Ramos (cell line): ENCODE measurements around the gene HGFAC.

Experiments used
- in situ Hi-C: fragments of 300-500 bp; cut with MboI; formaldehyde crosslinking; loops from one replicate; pipeline ENCODE4 v1.14.3; 2022; ENCODE audit warnings: low sequenced_read_pairs; ENCODE audit not compliant: unreplicated experiment

HGFAC gene

DNA sequence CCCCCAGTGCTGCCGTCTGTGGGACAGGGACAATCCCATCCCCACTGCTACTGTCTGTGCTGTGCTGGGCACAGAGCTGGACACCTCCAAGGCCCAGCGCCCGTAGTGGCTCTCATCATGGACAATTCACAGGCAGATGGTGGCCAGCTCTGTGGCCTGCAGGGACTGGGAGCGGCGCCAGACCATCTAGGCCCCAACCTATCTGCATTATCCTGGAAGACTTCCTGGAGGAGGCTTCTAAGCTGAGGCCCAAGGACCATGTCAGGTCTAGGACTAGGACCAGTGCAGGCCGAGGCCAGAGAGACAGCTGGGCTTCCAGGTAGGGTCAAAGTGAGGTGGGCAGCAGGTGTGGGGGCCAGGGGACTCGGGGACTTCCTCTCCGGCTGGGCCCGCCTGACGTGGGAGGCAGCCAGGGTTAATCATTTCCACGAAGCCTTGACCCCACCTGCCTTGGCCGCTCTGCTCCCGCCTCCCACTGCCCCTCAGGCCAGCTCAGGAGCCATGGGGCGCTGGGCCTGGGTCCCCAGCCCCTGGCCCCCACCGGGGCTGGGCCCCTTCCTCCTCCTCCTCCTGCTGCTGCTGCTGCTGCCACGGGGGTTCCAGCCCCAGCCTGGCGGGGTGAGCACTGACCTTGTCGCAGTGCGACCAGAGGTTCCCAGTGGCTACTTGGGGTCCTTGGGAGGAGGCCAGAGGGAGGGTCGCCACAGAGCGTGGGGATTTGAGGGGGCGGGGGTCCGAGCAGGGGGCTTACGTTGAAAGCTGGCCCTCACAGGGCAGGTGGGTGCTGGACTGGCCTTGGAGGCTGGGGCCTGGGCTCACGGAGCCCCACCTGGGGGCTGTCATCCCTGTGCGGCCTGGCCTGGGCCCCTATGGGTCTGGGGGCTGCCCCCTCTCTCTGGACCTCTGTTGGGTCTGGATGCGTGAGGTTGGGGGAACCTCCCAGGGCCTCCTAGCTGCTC lies at the start of gene HGFAC:
HGFAC (plus strand) TSS at position 468 of the 959 bp plus-strand sequence; CDS start at position 502, 34 bp downstream.
- in situ Hi-C loops = loop anchor here (10.0 kb wide), 1 partner anchor 97 kb away; no protein-coding TSS in a partner anchor

DNA sequence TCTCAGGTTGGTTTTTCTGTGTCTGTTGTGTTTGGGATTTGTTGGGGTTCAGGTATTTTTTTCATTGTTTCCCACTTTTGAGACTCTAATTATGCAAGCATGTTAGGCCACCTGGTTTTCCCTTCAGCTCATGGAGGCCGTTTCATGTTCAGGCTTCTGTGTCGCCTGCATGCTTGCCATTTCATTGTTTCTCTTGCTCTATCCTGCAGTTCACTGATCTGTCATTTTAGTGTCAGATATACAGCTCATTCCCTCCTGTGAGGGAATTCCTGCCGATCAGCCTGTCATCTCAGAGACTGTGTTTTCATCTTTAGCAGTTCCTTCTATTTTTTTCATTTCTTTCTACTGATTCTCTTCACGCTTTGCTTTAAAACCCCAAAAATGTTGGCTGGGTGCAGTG lies 49.4 kb upstream of the HGFAC start:
- in situ Hi-C loops = no loop called here

DNA sequence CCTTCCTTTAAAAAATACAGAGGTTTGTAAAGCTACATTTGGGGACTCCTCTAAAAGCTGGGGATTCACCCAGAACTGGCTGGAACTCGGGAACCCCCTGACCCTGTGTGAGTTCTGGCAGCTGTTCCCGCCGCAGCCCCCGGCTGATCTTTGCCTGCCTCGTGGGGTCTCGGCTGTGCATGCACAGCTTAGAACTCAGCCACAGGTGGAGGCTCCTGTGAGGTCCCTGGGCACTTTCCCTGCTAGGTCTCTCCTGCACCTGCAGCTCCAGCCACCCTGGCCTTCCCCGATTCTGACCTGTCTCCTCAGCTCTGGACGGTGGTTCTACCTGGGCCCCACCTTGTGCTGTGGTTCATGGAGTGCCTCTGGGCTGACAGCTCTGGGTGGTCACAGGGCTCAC lies 48.6 kb upstream of the HGFAC start:
- in situ Hi-C loops = no loop called here

DNA sequence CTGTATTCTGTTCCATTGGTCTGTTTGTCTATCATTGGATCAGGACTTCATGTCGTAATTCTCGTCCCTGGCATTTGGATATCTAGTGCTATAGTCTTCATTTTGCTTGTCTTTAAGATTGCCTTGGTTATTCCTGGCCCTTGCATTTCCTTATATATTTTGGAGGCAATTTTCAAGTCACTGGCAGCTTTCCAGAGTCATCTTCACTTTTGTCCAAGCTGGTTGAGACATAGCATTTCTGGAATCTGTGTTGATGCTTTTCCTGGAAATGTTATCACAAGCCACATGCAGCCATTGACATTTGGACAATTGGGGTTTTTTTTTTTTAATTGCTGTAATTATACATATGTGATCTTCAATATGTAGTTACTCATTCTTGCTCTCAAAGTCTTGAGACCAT lies 45.2 kb upstream of the HGFAC start:
- in situ Hi-C loops = no loop called here

DNA sequence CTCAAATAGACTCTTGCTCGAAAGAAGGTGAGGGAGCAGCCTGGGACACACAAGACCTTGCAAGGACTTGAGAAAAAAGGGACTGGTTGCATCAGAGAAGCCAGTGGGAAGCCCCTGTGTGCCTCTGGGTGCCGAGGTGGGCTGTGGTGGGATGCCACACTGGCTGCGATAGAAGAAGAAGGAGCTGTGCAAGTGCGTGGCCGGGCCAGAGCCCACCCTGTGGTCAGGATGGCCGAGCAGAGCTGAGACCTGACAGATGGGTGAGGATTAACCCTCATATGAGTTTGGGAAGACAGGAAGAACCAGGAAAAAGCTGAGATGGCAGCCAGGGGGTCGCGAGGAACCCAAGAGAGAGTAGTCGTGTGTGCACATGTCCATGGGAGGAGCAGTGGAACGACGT lies 44.6 kb upstream of the HGFAC start:
- in situ Hi-C loops = no loop called here

DNA sequence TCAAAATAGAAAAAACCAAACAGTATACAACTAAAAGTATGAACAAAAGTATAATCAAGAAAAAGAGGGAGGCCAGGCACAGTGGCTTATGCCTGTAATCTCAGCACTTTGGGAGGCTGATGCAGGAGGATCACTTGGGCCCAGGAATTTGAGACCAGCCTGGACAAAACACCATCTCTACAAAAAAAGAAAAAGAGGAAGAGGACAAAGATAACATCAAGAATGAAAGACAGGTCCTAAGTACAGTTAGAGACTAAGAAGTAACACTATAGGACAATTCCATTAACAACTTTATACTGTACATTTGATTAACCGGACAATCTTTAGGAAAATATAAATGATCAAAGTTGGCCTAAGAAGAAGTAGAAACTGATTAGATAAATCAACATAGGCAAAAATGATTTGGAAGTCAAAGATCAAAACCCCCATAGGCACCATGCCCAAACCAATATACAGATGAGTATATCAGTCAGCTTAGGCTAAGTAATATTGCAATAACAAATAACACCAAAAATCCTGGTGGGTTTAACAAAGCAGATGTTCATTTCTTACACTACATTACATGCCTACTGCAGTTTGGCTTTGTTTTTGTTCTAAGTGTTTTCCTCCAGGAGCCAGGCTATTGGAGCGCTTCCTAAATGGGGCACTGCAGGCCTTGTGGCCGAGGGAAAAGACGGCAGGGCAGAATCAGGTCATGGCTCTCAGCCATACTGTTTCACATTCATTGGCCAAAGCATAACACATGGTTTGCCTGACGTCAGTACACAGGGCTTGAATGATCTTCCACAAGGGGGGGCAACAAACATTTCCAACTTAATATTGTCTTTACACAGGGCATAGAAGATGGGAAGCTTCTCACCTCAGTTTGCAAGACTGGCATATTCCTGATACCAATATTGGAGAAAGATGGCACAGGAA lies 42.2 kb upstream of the HGFAC start:
- in situ Hi-C loops = no loop called here

DNA sequence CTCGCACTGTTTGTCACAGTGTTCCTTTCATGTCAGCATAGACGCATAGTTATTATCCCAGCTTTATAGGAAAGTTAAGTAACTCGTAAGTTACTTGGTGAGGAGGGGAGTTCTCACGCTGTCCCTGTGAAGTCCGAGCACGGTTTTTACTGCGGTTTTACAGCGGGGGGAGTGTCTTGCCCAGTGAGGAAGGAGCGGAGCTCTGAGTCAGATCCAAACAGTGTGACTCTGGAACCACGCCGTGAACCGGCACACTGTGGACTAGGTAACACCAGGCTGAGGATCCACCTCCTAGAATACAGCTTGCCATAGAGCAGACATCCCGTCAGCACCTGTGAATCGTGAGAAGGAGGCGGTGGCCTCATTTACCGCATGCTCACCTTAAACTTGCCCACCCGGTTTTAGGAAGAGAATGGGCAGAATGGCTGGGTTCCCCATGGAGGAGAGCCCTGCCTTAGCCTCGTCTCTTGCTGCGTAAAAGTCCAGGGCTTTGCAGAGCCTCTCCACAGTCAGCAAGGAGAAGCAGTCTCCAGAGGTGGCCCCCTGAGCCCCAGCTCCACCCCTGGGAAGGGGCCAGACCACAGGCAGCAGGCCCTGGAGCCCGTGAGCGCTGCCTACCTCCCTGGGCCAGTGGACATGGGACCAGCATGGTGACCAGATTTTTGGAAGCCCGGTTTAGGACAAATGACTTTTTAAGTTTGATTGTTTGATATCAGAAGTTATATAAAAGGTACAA lies 40.2 kb upstream of the HGFAC start:
- in situ Hi-C loops = no loop called here

DNA sequence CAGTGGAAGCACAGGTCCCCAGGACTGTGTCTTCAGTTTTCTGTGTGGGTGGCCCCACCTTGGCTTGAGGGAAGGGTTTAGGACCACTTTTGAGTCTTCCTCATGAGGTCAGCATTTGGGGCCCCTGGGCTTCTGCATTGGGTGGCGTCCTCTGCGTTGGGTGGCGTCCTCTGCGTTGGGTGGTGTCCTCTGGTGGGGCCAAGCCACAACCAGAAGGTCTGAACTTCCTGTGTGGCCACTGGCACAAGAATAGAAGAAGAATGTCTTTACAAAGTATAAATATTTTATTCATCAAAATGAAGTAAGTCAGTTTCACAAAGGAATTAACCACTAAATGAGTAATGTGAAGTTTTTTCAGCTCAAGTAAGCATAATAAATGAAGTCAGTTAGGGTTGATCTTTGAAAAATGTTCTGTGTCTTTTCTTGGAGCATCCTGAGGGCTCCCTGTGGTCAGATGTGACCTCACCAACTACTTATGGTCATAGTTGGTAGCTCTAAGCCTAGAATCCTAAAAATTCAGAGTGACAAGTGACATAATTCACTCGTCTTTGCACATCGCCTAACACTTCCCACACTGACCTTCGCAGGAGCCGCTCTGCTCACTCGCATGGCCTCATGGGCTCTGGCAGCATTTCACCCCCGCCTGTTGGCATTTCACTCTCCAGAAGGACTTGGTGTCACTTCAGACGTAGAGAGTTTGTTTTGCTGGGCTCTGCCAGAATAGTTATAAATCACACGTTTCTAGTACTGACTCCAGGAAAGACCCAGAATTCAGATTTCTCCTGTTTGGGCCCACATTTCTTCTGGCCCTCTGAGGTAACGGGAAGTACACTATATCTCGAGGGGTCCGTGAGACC lies 39.0 kb upstream of the HGFAC start:
- in situ Hi-C loops = no loop called here

DNA sequence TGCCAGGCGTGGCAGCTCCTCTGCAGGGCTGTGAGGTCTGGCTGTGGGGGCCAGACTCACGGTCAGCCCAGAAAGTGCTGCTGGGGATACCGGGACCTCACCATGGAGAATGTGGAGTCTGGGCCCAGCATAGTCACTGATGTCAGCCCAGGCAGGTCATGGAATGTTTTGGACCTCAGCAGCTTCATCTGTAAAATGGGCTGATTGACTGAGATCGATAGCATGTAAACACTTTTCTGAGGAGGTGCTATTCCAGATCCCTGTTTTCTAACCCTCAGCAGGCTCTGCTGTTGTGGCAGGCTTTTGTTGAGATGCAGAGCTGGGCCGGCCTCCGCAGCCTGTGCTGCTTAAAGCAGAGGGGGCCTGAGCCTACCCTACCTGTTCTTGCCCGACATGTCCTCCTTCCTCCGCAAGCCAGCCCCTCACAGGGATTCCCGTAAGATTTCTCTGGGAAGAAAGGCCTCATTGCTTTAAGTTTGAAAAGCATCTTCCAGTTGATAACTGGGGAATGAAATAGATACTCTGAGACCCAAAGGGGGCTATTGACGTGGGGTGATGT lies 38.3 kb upstream of the HGFAC start:
- in situ Hi-C loops = no loop called here

DNA sequence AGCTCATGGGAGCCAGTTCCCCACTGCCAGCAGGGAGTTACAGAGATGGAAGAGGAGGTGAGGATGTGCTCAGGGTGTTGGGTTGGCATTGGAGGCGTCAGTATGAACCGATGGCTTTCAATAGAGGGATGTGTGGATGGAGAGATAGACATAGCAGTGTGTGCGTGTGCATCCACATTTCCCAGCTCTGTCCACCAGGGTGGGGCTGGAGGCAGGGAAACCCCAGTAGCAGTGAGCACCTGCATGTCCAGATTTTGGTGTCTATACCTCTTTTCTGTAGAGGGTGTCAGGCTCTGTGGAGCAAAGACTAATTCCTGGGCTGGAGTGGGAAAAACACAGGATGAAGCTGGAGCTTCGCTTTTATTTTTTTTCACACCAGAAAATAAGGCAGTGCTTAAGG lies 37.2 kb upstream of the HGFAC start:
- in situ Hi-C loops = no loop called here

DNA sequence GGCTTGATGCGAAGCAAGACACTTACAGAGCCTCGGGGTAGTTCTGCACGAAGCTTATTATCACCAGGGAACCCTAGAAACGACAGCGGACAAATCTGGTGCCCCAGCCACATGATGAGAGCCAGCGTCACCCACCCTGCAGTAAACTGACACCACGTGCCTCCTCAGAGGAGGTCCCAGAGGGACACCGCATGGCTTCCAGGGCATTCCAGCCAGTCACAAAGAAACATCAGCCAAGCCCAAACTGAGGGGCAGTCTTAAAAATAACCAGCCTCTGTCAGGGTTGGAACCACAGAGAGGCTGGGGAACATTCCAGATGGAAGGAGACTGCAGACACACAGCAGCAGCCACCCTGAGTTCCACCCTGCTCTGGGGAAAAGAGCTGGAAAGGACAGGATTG lies 36.6 kb upstream of the HGFAC start:
- in situ Hi-C loops = no loop called here

DNA sequence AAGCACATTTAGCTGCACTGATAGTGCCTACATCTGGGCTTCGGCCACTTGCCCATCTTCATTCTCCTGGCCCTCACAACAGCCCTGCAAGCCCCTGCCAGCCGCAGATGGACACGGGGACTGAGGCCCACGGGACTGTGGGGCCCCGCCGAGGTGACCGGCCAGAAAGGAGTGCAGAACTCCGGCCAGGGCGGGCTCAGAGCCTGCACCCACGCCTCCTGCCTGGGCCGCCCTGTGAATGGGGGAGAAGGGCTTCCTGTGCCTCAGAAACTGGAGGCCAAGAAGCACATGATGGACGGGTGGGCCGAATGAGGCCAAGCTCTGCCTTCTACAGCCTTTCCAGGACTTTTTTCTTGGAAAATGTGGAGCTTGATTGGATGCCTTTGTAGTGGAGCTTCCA lies 35.7 kb upstream of the HGFAC start:
- in situ Hi-C loops = no loop called here

DNA sequence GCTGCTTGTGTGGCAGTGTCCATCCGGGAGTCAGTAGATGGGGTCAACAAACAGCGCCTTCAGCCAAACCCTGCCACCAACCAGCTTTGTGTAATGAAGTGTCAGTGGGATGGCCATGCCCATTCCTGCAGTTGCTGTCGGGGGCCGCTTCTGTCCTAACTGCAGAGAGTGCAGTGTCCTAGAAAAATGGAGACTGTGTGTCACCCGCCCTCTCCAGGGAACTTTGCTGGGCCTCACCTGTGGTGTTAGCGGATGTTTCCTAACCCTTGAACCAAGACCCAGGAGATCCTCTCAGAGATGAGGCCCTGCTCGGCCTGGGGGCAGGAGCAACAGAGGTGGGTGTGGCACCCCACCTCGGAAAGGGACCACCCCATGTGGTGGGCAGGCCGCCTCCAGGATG lies 35.3 kb upstream of the HGFAC start:
- in situ Hi-C loops = no loop called here

DNA sequence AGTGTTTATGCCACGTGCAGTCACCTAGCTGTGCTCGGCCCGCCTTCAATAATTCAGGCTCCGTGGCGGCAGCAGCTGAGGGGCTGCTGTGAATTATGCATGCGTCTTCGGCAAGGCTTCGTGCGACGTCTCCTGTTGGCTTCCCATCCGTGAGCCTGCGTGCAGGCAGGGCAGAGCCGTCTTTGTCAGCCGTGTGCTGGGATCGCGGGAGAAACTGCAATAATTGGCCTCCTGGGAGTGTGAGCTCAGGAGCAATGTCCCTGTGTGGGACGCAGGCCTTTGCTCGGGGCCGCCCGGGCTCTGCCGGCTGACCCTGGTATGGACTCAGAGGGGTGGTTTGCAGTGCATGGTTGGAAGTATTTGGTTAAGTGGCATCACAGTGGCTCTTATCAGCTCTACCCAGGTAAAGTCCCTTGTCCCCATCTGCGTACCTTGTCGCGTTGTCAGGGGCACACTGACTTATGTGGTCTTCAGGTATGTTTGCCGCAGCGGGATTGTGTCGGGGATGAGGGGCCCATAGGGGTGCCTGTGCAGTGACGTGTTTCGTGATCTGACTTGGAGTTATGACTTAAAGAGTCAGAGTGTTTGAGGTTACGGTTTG lies 34.5 kb upstream of the HGFAC start:
- in situ Hi-C loops = no loop called here

DNA sequence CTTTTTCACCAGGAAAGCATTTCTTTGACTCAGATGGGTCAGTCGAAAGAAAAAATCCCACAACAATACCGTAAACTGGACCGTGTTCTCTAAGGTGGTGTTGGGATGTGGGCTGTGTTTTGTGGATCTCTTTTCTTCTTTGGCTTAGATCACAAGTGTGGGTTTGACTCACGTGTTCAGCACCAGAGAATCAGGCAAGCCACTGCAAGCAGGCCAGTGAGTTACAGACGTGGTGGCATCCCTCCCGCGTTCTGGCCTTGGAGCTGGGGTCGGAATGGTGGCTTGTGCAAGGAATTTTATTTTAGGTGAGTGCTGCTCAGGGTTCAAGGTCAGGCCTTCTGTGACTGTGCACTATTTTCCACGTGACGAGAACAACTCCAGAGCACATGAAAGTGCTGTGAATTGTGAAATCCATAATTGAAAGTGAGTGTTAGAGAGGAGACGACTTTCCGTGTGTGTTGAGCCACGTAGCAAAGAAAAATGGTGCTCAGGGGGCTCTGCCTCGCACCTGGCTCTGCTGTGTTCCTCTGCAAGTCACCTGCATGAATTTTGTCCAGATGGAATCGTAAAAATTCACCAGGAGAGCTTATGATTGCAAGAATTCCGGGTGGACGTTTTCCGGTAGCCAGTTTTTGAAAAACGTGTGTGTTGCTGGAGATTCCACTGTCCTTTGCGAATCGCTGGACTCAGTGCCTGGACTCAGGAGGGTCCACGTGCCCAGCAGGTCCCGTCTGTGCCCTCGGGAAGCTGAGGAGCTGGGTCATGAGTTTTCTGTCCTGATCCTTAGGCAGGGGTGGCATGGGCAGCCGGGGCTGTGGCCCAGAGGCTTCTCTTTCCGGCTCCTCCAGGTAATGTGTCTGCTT lies 33.6 kb upstream of the HGFAC start:
- in situ Hi-C loops = no loop called here

DNA sequence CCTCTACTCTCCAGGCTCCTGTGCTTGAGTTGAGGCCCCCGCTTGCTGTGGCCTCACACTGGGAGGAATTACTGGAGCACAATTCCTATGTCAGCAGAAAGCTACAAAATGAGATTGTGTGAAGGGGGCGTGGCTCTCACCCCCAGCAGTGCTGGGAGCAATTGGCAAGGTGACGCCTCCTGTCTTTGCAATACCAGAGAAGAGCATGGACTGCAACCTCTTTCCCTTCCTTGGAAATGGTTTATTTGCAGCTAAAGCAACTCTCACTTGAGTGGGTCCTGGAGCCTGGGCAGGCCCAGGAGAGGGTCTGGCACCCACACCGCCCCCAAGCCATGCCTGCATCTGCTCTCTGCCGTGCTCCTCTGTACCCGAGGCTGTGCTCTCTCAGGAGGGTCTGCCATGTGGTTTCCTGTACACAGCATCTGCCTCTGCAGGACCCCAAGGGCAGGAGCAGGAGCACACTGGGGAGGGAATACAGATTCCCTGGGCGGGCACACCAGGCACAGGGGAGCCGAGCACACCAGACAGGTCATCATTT lies 32.9 kb upstream of the HGFAC start:
- in situ Hi-C loops = no loop called here

DNA sequence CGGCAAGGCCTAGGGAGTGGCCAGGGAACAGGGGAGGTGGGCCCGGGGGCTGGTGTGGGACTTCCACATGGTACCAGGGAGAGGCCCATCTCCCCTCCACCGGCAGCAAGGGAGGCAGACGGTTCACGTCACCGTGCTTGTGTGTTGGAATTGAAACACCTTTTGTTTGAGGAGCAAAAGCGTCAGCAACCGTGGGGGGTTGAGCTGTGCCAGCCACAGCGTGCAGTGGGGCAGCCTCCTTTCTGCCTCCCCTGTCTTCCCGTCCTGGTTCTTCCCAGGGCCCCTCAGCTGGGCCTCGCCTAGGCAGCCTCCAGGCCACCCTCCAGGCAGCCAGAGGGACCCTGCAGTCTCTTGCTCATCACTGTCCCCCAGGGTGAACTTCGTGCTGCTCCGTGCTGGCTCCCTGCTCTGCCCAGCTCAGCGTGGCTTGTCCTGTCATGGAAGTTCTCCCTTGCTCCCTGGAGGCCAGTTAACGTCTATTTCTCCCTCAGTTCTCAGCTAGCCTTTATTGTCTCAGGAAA lies 32.1 kb upstream of the HGFAC start:
- in situ Hi-C loops = no loop called here
